Activated CD8-positive, alpha-beta T cell treated with anti-CD3 and anti-CD28 coated beads for 36 hours (primary cell): Measurements from ENCODE around the gene ECHDC3. TPM values are rescaled to one million over a fixed set of nuclear protein-coding genes. Genes with fewer than 3 reads are reported as not detected.

ENCODE experiments used
- ATAC-seq: fragments of 200-7000 bp; cut with Tn5 transposase; one replicate; pipeline ENCODE4 v1.10.0; 2021; ENCODE audit warnings: mild to moderate bottlenecking, moderate library complexity
- CTCF ChIA-PET: fragments of 350-600 bp; sonication (Branson Sonifier 250); formaldehyde crosslinking; loops from one replicate; lab custom pipeline; 2021; ENCODE audit warnings: antibody characterized with exemption; lab: Charles Lee
- POLR2A ChIA-PET: fragments of 350-600 bp; sonication (Branson Sonifier 250); formaldehyde crosslinking; loops from one replicate; lab custom pipeline; 2021; ENCODE audit warnings: antibody characterized with exemption; lab: Charles Lee
- DNase-seq: peaks from one replicate; pipeline ENCODE4 v3.0.0-alpha.2; 2020
- H3K27ac Mint-ChIP-seq: one replicate; pipeline ENCODE4 v1.8.0; 2021; ENCODE audit warnings: mild to moderate bottlenecking, mixed read lengths
- H3K27me3 Mint-ChIP-seq: one replicate; pipeline ENCODE4 v1.8.0; 2021; ENCODE audit warnings: mixed read lengths
- H3K36me3 Mint-ChIP-seq: one replicate; pipeline ENCODE4 v1.8.0; 2021; ENCODE audit warnings: low read depth, mixed read lengths
- H3K4me1 Mint-ChIP-seq: one replicate; pipeline ENCODE4 v1.8.0; 2021; ENCODE audit warnings: low read depth, mixed read lengths
- H3K4me3 Mint-ChIP-seq: one replicate; pipeline ENCODE4 v1.8.0; 2021; ENCODE audit warnings: mild to moderate bottlenecking, moderate library complexity, mixed read lengths
- H3K9me3 Mint-ChIP-seq: one replicate; pipeline ENCODE4 v1.8.0; 2021; ENCODE audit warnings: mixed read lengths
- intact Hi-C: fragments of 100-400 bp; cut with micrococcal nuclease; formaldehyde crosslinking; loops from one replicate; pipeline ENCODE4 v1.10.0; 2022
- total RNA-seq, 2 experiments: library from RNA; stranded (reverse); gene quantifications; one replicate each; pipeline ENCODE4 v1.2.3, GENCODE V29; 2021
- TF ChIP-seq, protein P1 (sequence below): fragments of 200-600 bp; IDR thresholded peaks from one replicate; pipeline ENCODE4 v1.8.0; 2022; ENCODE audit warnings: antibody characterized with exemption, mild to moderate bottlenecking

The ECHDC3 gene
- total RNA-seq, 2 experiments from 2014 or later = 1.1 to 1.7 TPM

DNA sequence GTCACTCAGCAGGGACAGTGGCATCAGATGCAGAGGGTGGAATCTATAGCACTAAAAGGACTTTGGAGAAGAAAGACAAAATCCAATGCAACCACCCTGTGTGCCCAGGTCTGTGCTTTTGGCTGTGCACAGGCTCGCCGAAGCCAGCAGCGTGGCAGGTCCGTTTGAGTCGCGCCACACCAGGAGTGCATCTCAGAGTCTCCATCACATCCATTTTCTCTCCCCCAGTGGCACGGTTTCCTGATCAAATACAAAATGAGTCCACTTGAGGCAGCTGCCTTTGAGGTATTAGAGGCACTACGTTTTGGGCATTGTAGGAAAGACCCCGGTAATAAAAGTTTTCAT lies 57.5 kb downstream of the ECHDC3 start:
- POLR2A ChIA-PET = no interaction called here
- intact Hi-C loops = no loop called here

DNA sequence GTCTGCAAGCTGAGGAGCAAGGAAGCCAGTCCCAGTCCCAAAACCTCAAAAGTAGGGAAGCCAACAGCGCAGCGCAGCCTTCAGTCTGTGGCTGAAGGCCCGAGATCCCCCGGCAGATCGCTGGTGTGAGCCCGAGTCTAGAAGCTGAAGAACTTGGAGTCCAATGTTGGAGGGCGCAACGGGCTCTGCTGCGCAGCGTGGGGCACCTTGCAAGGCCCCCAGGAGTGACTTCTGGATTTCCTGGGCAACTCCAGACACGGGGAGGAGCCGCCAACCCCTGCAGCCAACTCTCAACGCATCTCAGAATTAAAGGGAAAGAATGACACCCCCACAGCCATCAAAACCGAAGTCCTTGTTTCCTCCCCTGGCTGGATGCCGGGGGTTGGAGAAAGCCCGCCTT lies 62.2 kb downstream of the ECHDC3 start:
- intact Hi-C loops = no loop called here
- H3K27me3 Mint-ChIP-seq = peaks cover 5% of the 10 kb centered on the region
- no peaks in the 10 kb centered on the region for H3K9me3 Mint-ChIP-seq
- H3K36me3 Mint-ChIP-seq = no peaks in the 10 kb centered on the region
- no peak for DNase-seq
- TF ChIP-seq, protein P1, sequence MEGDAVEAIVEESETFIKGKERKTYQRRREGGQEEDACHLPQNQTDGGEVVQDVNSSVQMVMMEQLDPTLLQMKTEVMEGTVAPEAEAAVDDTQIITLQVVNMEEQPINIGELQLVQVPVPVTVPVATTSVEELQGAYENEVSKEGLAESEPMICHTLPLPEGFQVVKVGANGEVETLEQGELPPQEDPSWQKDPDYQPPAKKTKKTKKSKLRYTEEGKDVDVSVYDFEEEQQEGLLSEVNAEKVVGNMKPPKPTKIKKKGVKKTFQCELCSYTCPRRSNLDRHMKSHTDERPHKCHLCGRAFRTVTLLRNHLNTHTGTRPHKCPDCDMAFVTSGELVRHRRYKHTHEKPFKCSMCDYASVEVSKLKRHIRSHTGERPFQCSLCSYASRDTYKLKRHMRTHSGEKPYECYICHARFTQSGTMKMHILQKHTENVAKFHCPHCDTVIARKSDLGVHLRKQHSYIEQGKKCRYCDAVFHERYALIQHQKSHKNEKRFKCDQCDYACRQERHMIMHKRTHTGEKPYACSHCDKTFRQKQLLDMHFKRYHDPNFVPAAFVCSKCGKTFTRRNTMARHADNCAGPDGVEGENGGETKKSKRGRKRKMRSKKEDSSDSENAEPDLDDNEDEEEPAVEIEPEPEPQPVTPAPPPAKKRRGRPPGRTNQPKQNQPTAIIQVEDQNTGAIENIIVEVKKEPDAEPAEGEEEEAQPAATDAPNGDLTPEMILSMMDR = no peak
- ATAC-seq = no peak
- ChIA-PET POLR2A (no interaction called here), CTCF (interaction anchor here (1.0 to 1.5 kb wide), 3 partner anchors 15 to 182 kb away, joined by 3 to 4 read pairs (median 3); no protein-coding TSS in a partner anchor)
- H3K4me1 Mint-ChIP-seq = no peaks in the 10 kb centered on the region
- H3K4me3 Mint-ChIP-seq = no peak overlapping the region
- no peak overlapping the region for H3K27ac Mint-ChIP-seq

More for the DNA sequence above, 57.5 kb downstream of the ECHDC3 start:
- Mint-ChIP-seq H3K27ac (no peak overlapping the region), H3K36me3 (no peaks in the 10 kb centered on the region), H3K4me1 (no peaks in the 10 kb centered on the region), H3K4me3 (no peak overlapping the region), H3K9me3 (peaks cover 2% of the 10 kb centered on the region), H3K27me3 (peaks cover 2% of the 10 kb centered on the region)
- DNase-seq (no peak), ATAC-seq (no peak)
- TF ChIP-seq, protein P1 = no peak
- CTCF ChIA-PET = interaction anchor here (8.2 kb wide), 1 partner anchor 17 kb away, joined by 40 read pairs; no protein-coding TSS in a partner anchor

DNA sequence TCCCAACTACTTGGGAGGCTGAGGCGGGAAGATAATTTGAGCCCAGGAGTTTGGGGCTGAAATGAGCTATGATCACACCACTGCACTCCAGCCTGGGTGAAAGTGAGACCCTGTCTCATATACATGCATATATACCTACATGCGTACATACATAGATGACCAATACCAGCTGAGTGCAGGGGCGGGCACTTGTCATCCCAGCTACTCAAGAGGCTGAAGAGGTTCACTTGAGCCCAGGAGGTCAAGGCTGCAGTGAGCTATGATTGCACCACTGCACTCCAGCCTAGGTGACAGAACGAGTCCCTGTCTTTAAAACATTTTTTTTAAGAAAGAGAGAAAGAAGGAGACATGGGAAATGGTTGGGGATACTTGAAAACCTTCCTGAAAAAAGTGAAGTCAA lies 63.6 kb downstream of the ECHDC3 start:
- TF ChIP-seq, protein P1 = no peak
- ChIA-PET CTCF (no interaction called here), POLR2A (interaction anchor here (0.6 kb wide), 1 partner anchor 137 kb away, joined by 4 read pairs; no protein-coding TSS in a partner anchor)
- Mint-ChIP-seq H3K36me3 (no peaks in the 10 kb centered on the region), H3K4me1 (no peaks in the 10 kb centered on the region), H3K27ac (no peak overlapping the region), H3K4me3 (no peak overlapping the region), H3K27me3 (peaks cover 5% of the 10 kb centered on the region), H3K9me3 (no peaks in the 10 kb centered on the region)
- intact Hi-C loops = no loop called here
- no peak for DNase-seq
- ATAC-seq = no peak

DNA sequence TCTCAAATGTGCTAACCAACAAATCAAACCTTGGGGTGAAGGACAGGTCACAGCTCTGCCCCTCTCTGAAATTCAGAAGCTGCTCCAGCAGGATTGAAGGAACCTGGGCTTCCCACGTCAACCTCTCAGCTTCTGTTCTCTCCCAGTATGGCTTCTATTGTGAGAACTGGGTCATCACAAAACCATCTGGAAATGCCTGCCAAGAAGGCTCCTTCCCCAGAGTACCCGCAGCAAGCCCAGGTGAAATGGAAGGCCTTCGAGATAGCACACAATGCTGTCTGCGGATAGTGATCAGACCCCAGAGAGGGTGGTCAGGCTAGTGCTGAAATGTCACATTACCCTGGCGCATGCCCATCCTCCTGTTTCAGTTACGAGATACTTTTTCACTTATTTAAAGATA lies 64.5 kb downstream of the ECHDC3 start:
- TF ChIP-seq, protein P1 = no peak
- no peak for ATAC-seq
- intact Hi-C loops = no loop called here
- Mint-ChIP-seq H3K9me3 (no peaks in the 10 kb centered on the region), H3K27ac (no peak overlapping the region), H3K4me3 (no peak overlapping the region), H3K27me3 (peaks cover 5% of the 10 kb centered on the region), H3K36me3 (no peaks in the 10 kb centered on the region), H3K4me1 (no peaks in the 10 kb centered on the region)
- ChIA-PET POLR2A (no interaction called here), CTCF (no interaction called here)
- DNase-seq = no peak

DNA sequence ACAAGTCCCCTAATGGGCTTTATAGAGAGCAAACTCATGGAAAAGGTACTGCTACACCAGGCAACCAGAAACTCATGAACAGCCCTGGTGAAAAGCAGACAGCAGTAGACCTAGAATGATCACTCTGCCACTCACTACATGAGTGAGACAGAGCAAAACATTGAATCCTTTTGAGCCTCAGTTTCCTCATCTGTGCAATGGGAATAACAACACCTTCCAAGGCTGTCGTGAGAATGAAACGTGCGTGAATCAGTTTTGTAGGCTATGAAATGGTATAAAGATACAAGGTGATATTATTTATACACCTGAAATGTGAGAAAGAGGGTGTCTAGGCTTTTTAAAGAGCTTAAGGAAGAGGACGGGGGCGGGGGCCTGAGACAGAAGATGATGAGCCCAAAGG lies 66.6 kb downstream of the ECHDC3 start:
- POLR2A ChIA-PET = no interaction called here
- Mint-ChIP-seq H3K27me3 (peaks cover 3% of the 10 kb centered on the region), H3K9me3 (no peaks in the 10 kb centered on the region), H3K27ac (no peak overlapping the region), H3K4me3 (no peak overlapping the region), H3K36me3 (no peaks in the 10 kb centered on the region), H3K4me1 (no peaks in the 10 kb centered on the region)
- CTCF ChIA-PET = interaction anchor here (1.7 kb wide), 1 partner anchor 11 kb away, joined by 8 read pairs; no protein-coding TSS in a partner anchor
- DNase-seq = no peak
- ATAC-seq = no peak
- intact Hi-C loops = no loop called here
- TF ChIP-seq, protein P1 = no peak
